Measurements from ENCODE around the gene AOPEP.

The AOPEP gene

GRCh38 chr9:94905606-94906005 is 179.1 kb downstream of the AOPEP start:
- no peaks in the 10 kb centered on the region for H3K79me2 ChIP-seq (ENCODE audit: low read length)
- no peaks in the 10 kb centered on the region for H3K36me3 ChIP-seq (replicated peaks; ENCODE audit: insufficient read depth, low read length)
- no peaks in the 10 kb centered on the region for H3K9me2 ChIP-seq (replicated peaks; ENCODE audit: insufficient read depth, low read length)
- no peak overlapping the region for H3K4me2 ChIP-seq (ENCODE audit: low read depth, low read length)
- DNase-seq, result no peak
- H4K20me1 ChIP-seq (ENCODE audit: insufficient read depth, low read length), result no peaks in the 10 kb centered on the region
- no peak overlapping the region for H3K27ac ChIP-seq (ENCODE audit: low read length)
- no peaks in the 10 kb centered on the region for H3K4me1 ChIP-seq (ENCODE audit: low read length)
- H2AFZ ChIP-seq (ENCODE audit: low read length), result no peak overlapping the region
- H3F3A ChIP-seq (ENCODE audit: insufficient read depth, low read length), result no peaks in the 10 kb centered on the region
- no peaks in the 10 kb centered on the region for H3K27me3 ChIP-seq (replicated peaks; ENCODE audit: insufficient read depth, low read length)
- no peak overlapping the region for H3K4me3 ChIP-seq (ENCODE audit: low read length)
- TF ChIP-seq CTCF (IDR thresholded peaks at IDR 0.05; ENCODE audit: low read length) (no peak), EZH2phosphoT487 (IDR thresholded peaks at IDR 0.05; ENCODE audit: low read length) (no peak), EZH2 (optimal IDR thresholded peaks at IDR 0.05; ENCODE audit: low read depth, low read length) (no peak)
- no peak overlapping the region for H3K9ac ChIP-seq (ENCODE audit: low read length)
- no peaks in the 10 kb centered on the region for H3K9me3 ChIP-seq (replicated peaks; ENCODE audit: insufficient read depth, low read length)

DNA sequence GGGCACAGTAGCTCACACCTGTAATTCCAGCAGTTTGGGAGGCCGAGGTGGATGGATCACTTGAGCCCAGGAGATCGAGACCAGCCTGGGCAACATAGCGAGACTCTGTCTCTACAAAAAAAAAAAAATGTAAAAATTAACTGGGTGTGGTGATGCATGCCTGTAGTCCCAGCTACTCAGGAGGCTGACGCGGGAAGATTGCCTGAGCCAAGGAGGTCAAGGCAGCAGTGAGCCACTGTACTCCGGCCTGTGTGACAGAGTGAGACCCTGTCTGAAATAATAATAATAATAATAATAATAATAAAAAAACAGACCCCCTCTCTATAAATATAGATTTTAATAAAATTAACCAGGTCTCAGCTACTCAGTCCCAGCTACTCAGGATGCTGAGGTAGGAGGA is 179.7 kb downstream of the AOPEP start:
- DNase-seq, result no peak
- Histone ChIP-seq H3K9me3 (replicated peaks; ENCODE audit: insufficient read depth, low read length) (no peaks in the 10 kb centered on the region), H2AFZ (ENCODE audit: low read length) (no peak overlapping the region), H3F3A (ENCODE audit: insufficient read depth, low read length) (no peaks in the 10 kb centered on the region), H3K27me3 (replicated peaks; ENCODE audit: insufficient read depth, low read length) (no peaks in the 10 kb centered on the region), H3K4me3 (ENCODE audit: low read length) (no peak overlapping the region), H3K79me2 (ENCODE audit: low read length) (no peaks in the 10 kb centered on the region), H3K4me2 (ENCODE audit: low read depth, low read length) (no peak overlapping the region), H3K9ac (ENCODE audit: low read length) (no peak overlapping the region), H4K20me1 (ENCODE audit: insufficient read depth, low read length) (no peaks in the 10 kb centered on the region), H3K9me2 (replicated peaks; ENCODE audit: insufficient read depth, low read length) (no peaks in the 10 kb centered on the region), H3K4me1 (ENCODE audit: low read length) (no peaks in the 10 kb centered on the region), H3K27ac (ENCODE audit: low read length) (no peak overlapping the region), H3K36me3 (replicated peaks; ENCODE audit: insufficient read depth, low read length) (no peaks in the 10 kb centered on the region)
- no peak for TF ChIP-seq EZH2phosphoT487 (IDR thresholded peaks at IDR 0.05; ENCODE audit: low read length)
- no peak for TF ChIP-seq EZH2 (optimal IDR thresholded peaks at IDR 0.05; ENCODE audit: low read depth, low read length)
- TF ChIP-seq CTCF (IDR thresholded peaks at IDR 0.05; ENCODE audit: low read length), result no peak

- no peaks in the 10 kb centered on the region for H3K9me2 ChIP-seq (replicated peaks; ENCODE audit: insufficient read depth, low read length)
- H3K4me2 ChIP-seq (ENCODE audit: low read depth, low read length), result no peak overlapping the region
- H3K9ac ChIP-seq (ENCODE audit: low read length), result no peak overlapping the region
- no peak for DNase-seq
- no peaks in the 10 kb centered on the region for H3K79me2 ChIP-seq (ENCODE audit: low read length)
- TF ChIP-seq EZH2phosphoT487 (IDR thresholded peaks at IDR 0.05; ENCODE audit: low read length), result no peak
- TF ChIP-seq CTCF (IDR thresholded peaks at IDR 0.05; ENCODE audit: low read length), result no peak
- TF ChIP-seq EZH2 (optimal IDR thresholded peaks at IDR 0.05; ENCODE audit: low read depth, low read length), result no peak
- H3K4me1 ChIP-seq (ENCODE audit: low read length), result no peaks in the 10 kb centered on the region
- H3K36me3 ChIP-seq (replicated peaks; ENCODE audit: insufficient read depth, low read length), result no peaks in the 10 kb centered on the region
- H3F3A ChIP-seq (ENCODE audit: insufficient read depth, low read length), result no peaks in the 10 kb centered on the region
- no peak overlapping the region for H3K4me3 ChIP-seq (ENCODE audit: low read length)
- H3K27ac ChIP-seq (ENCODE audit: low read length), result no peak overlapping the region
- H3K9me3 ChIP-seq (replicated peaks; ENCODE audit: insufficient read depth, low read length), result no peaks in the 10 kb centered on the region
- H4K20me1 ChIP-seq (ENCODE audit: insufficient read depth, low read length), result no peaks in the 10 kb centered on the region
- no peak overlapping the region for H2AFZ ChIP-seq (ENCODE audit: low read length)
- no peaks in the 10 kb centered on the region for H3K27me3 ChIP-seq (replicated peaks; ENCODE audit: insufficient read depth, low read length)
These were observed 180.2 kb downstream of the AOPEP start for GRCh38 chr9:94906713-94907112.

Measured in MM.1S (cell line).